Raji (cell line): ENCODE data around the gene BCAP31.

Experiments
- POLR2A ChIP-seq: IDR thresholded peaks from 2 replicates; pipeline ENCODE4 v1.6.1; 2011; ENCODE audit warnings: low read depth, low read length, control low read depth; ENCODE audit not compliant: insufficient read depth

BCAP31 gene

DNA sequence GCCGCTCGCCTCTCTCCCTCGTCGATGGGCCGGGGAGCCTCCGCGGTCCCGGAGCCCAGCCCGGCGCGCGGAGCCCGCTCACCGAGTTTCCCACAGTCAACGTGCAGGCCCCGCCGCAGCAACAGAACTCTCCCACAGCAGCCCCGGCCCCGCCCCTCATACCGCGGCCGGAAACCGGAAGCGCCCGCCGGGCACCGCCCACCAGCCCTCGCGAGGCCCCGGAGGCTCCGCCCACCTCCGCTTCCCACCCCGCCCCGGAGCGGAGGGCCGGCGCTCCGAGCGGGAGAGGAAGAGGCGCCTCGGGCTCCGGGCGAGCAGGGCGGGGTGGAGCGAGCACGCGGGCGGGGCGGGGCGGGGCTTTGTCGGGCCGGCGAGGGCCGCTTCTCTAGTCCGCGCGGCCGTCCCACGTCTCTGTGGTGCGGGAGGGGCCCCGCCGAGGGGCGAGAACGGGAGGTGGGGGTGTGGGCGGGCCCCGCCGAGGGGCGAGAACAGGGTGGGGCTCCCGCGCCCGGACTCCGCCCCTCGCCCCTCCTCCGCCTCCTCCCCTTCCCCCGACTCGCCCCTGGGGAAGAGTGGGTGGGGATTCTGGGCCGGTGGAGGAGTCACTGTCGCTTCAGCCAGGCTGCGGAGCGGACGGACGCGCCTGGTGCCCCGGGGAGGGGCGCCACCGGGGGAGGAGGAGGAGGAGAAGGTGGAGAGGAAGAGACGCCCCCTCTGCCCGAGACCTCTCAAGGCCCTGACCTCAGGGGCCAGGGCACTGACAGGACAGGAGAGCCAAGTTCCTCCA is at the start of gene BCAP31, which contains the start of gene ABCD1:
Gene BCAP31, minus strand, starts transcription at position 136 of the 787 bp plus-strand sequence. CDS start 1,143 bp downstream, outside the sequence.
Gene ABCD1, plus strand, starts transcription at position 605 of the 787 bp plus-strand sequence. CDS start 411 bp downstream, outside the sequence.
- TF ChIP-seq POLR2A: peak; percentile 46; the same call in 1 of the 2 replicates

- no peak for TF ChIP-seq POLR2A
These were observed 49.0 kb upstream of the BCAP31 start for GRCh38 chrX:153773218-153773611.

DNA sequence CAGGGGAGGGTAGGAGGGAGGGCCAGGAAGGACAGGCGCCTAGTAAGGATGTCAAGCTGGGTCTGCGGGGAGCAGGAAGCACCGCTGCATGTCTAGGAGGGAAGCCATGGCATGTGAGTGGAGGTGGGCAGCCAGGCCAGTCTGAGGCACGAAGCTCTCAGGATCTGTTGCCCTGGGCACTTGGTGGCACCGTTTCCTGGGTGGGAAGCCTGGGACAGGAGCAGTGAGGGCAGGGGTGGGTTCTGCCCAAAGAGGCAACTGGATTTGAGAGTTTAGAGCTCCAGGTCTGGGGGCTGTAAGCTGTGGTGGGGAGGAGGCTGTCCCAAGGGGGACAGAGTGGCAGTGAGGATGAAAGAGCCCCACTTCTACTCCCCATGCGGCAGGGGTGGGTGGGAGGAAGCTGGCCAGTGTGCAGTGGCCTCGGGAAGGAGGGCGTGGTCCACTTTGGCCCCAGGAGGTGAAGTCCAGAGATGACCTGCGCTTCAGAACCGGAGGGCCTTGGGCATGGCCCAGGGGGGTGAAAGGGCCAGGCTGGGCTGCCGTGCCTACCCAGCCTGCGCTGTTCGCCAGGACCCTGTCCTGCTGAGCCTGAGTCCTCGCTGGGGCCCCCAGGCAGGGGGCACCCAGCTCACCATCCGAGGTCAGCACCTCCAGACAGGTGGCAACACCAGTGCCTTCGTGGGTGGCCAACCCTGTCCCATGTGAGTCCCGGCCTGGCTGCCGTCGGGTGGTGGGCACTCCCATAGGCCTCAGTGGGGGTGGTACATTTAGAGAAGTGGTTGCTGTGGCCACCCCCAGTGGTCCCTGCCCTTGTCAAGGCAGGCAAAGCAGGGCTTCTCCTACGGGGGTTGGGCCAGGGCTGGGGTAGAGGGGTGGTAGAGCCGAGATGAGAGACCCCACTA is 48.4 kb upstream of the BCAP31 start:
- TF ChIP-seq POLR2A: no peak

DNA sequence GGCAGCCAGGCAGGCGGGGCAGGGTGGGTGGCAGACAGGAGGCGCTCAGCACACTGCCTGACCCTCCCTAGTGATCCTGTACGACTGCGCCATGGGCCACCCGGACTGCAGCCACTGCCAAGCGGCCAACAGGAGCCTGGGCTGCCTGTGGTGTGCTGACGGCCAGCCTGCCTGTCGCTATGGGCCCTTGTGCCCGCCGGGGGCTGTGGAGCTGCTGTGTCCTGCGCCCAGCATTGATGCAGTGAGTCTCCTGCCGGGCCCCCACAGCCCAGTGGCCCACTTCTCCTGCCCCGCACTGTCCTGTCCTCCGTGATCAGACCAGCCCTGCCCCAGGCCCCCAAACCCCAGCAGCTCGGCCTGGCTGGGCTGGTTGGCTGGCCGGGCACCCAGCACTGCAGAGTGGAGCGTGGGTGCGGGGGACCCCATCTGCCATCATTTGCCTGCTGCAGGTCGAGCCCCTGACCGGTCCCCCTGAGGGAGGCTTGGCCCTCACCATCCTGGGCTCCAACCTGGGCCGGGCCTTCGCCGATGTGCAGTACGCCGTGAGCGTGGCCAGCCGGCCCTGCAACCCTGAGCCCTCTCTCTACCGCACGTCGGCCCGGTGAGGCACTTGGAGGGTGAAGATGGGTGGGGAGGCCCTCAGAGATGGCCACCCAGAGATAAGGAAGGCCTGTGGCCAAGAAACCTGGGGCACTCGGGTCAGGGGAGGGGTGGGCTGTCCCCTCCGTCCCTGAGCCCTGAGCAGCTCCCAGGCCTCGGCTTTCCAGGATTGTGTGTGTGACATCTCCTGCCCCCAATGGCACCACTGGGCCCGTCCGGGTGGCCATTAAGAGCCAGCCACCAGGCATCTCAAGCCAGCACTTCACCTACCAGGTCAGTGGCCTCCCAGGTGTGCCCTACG is 47.5 kb upstream of the BCAP31 start:
- no peak for TF ChIP-seq POLR2A

GRCh38 chrX:153770601-153771414 is 46.6 kb upstream of the BCAP31 start:
- TF ChIP-seq POLR2A: no peak

- no peak for TF ChIP-seq POLR2A
These were observed 45.8 kb upstream of the BCAP31 start for GRCh38 chrX:153769865-153770600.

- TF ChIP-seq POLR2A: no peak
These were observed 45.1 kb upstream of the BCAP31 start for GRCh38 chrX:153769158-153769864.

- no peak for TF ChIP-seq POLR2A
These were observed 44.3 kb upstream of the BCAP31 start for GRCh38 chrX:153768311-153769157.

DNA sequence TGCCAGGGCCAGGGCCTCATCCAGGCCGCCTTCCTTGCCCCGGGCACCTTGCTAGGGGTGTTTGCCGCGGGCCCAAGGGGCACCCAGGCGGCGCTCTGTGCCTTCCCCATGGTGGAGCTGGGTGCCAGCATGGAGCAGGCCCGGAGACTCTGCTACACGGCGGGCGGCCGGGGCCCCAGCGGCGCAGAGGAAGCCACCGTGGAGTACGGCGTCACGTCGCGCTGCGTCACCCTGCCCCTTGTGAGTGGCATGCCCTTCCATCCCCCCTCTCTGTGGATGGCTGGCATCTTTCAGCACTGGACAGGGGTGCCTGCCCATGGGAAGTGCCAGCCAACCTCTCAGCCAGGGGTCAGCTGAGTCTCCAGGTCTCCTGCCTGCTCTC is 43.5 kb upstream of the BCAP31 start:
- no peak for TF ChIP-seq POLR2A

DNA sequence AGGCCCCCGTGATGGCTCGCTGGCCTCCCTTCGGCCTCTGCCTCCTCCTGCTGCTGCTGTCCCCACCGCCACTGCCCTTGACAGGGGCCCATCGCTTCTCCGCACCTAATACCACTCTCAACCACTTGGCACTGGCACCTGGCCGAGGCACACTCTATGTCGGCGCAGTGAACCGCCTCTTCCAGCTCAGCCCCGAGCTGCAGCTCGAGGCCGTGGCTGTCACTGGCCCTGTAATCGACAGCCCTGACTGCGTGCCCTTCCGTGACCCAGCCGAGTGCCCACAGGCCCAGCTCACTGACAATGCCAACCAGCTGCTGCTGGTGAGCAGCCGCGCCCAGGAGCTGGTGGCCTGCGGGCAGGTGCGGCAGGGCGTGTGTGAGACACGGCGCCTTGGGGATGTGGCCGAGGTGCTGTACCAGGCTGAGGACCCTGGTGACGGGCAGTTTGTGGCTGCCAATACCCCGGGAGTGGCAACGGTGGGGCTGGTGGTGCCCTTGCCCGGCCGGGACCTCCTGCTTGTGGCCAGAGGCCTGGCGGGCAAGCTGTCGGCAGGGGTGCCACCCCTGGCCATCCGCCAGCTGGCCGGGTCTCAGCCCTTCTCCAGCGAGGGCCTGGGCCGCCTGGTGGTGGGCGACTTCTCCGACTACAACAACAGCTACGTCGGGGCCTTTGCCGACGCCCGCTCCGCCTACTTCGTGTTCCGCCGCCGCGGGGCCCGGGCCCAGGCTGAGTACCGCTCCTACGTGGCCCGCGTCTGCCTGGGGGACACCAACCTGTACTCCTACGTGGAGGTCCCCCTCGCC is 42.9 kb upstream of the BCAP31 start:
- no peak for TF ChIP-seq POLR2A
